Measurements from ENCODE around the gene RGS19.

RGS19 gene

DNA sequence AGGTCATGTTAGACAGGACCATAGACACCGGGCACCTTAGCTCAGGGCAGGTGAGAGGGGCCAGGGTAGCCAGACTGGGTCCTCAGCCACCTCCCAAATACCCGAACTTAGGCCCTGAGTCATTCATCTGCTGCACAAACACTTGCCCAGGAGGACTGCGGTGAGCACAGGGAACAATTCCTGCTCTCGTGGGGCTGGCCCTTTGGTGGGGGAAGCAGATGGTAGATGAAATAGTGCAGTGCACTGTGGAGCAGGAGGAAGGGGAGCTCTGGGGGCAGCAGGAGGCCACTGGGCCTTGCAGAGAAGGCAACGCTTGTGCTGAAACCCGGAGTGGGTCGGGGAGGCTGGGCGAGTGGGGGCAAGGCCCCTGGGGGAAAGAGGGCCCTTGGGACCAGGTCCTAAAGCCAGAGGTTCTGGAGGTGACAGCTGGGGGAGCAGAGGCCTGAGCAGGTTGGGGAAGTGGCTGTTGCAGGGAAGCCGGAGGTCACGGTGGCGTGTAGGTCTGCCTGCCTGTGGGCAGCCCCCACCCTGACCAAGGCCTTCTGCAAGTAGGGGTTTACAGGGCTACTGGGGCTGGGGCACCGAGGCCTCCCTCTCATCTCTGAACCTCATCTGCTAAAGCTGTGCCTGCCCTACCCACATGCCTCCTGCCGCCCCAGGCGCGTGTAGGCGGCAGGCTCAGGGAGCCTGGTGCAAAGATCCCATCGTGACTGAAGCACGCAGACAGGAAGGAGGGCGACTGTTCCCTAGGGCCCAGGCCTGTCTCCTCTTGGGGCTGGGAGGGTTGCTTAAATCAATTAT, 32.7 kb upstream of the RGS19 start:
- TF ChIP-seq, protein P1, sequence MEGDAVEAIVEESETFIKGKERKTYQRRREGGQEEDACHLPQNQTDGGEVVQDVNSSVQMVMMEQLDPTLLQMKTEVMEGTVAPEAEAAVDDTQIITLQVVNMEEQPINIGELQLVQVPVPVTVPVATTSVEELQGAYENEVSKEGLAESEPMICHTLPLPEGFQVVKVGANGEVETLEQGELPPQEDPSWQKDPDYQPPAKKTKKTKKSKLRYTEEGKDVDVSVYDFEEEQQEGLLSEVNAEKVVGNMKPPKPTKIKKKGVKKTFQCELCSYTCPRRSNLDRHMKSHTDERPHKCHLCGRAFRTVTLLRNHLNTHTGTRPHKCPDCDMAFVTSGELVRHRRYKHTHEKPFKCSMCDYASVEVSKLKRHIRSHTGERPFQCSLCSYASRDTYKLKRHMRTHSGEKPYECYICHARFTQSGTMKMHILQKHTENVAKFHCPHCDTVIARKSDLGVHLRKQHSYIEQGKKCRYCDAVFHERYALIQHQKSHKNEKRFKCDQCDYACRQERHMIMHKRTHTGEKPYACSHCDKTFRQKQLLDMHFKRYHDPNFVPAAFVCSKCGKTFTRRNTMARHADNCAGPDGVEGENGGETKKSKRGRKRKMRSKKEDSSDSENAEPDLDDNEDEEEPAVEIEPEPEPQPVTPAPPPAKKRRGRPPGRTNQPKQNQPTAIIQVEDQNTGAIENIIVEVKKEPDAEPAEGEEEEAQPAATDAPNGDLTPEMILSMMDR (IDR thresholded peaks at IDR 0.05) = no peak
- H3K27ac ChIP-seq = no peak overlapping the region
- H3K4me3 ChIP-seq = no peak overlapping the region
- DNase-seq (ENCODE audit: low spot score) = no peak

DNA sequence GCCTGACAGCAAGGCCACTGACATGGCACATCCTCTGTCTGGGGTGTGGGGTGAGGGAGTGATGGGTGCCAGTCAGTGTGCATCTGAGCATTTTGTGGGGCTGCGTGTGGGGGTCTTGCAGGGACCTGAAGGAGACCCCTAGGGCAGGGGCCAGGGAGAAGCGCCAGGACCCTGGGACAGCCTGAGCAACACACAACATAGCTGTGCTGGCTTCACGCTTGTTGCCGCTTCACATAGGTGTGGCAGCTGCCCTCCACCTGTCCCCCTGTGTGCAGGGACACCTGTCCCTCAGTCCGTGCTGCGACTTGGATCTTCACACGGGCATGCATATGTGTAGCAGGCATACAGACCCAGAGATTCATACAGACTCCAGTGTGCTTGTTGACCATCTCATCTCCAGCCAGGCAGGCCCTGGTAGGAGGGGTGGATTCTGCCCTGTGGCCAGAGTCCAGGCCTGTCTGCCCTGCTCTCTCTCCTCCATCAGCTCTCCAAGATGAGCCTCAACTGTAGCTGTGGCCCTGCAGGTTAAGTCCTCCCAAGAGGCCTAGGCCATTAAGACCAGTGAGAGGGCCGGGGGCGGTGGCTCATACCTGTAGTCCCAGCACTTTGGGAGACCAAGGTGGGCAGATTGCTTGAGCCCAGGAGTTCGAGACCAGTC, 31.2 kb upstream of the RGS19 start:
- TF ChIP-seq, protein P1 (IDR thresholded peaks at IDR 0.05) = no peak
- H3K4me3 ChIP-seq = no peak overlapping the region
- no peak for DNase-seq (ENCODE audit: low spot score)
- H3K27ac ChIP-seq = no peak overlapping the region

DNA sequence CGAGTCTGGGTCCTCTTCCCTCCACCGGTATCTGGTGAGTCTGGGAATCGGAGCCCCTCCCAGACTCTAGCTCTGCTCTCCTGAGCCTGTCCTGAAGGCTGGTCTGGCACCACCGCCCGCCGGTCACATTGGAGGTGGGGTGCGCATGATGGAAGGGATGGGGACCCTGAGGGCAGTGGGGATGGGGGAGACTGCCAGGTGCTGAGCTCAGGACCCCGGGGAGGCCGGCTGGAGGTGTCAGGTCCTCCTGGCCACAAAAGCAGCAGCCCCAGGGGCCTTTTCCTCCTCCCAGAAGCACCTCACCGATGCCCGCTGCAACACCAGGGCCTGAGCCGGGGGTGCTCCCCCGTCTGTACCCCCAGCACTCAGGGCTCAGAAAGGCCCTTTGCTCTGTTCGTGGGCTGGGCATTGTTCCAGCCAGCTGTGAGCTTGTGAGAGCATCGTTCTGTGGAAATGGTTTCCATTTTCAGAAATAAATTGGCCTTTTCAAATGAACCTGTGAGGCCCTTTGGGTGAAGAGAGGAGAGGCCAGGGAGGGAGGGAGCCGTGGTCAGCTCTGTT, 30.6 kb upstream of the RGS19 start:
- H3K27ac ChIP-seq = no peak overlapping the region
- TF ChIP-seq, protein P1 (IDR thresholded peaks at IDR 0.05) = no peak
- DNase-seq (ENCODE audit: low spot score) = no peak
- no peak overlapping the region for H3K4me3 ChIP-seq

DNA sequence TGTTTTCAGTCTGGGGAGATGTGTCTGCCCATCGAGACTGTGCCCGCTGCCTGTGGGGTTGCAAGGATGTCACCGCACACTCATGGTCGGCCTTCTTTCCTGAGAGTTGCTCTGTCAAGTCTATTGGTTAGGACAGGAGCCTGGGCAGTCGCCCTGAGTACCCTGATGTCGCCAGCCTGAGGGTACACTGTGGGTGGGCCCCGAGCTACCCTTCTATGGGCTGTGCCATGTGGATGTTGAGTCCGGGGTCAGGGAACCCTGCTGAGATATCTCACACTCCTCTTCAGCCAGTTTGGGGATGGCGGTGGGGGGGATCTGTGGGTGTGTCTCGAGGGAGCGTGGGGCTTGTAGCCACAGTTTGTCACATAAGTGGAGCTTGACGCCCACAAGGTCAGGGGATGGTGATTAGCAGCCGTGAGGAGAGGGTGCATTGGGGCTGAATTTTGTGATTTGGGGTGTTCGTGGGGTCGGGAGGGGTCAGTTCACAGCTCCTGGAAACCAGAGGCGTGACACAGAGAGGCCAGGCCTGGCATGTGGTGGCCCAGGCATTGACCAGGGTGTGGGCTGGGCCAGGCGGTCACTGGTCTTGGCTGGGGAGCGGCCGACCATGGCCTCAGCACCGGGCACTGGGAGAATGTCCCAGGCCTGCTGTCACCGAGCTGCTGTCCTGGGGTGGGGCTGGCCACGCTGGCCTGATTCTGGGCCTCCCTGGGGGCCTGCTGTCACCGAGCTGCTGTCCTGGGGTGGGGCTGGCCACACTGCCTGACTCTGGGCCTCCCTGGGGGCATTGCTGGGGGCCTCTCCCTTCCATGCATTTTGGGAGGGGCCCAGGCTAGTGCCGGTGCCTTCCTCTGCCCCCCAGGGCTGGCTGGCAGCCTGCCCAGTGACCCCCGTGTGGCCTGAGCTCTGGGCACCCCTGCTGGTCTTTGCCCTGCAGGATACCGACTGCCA, 29.7 kb upstream of the RGS19 start:
- no peak overlapping the region for H3K4me3 ChIP-seq
- H3K27ac ChIP-seq = no peak overlapping the region
- TF ChIP-seq, protein P1 (IDR thresholded peaks at IDR 0.05) = no peak
- no peak for DNase-seq (ENCODE audit: low spot score)

DNA sequence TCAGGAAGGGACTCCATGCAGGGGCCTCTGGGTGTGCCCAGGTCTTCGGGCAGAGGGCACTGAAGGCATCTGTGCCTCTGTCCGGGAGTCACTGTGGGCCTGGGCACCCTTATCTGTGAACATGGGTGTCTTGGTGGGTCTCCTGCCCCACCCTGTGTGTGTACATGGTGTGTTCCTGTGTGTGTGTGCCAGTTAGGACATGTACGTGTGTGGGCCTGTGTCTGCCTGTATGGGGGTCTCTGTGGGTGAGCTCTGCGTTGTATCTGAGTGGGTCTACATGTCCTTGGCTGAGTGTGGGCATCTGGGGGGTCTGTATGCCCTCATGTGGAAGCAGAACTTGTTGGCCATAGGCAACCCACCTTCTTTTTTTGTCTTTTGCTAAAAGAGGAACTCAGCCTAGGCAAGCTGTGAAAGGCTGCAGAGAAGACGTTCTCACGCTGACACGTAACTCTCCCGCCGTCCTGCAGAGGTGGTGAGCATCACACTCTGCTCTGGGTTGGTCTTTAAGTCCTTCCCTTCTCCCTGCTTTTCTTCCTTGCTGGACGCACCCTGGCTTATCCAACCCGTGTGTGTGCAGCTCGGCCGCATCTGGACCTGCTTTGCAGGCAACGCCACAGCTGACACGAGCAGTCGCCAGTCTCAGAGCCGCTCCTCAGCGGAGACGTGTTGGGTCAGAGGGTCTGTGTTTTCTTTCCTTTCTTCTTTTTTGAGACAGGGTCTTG, 28.6 kb upstream of the RGS19 start:
- Histone ChIP-seq H3K4me3 (no peak overlapping the region), H3K27ac (no peak overlapping the region)
- no peak for DNase-seq (ENCODE audit: low spot score)
- TF ChIP-seq, protein P1 (IDR thresholded peaks at IDR 0.05) = no peak
